ENCODE measurements around the gene SLC1A4. TPM values are rescaled to one million over a fixed set of nuclear protein-coding genes. Genes with fewer than 3 reads are reported as not detected.

SLC1A4 gene
- polyA plus RNA-seq, 1 donor from 2014 or later = 33.8 TPM

DNA sequence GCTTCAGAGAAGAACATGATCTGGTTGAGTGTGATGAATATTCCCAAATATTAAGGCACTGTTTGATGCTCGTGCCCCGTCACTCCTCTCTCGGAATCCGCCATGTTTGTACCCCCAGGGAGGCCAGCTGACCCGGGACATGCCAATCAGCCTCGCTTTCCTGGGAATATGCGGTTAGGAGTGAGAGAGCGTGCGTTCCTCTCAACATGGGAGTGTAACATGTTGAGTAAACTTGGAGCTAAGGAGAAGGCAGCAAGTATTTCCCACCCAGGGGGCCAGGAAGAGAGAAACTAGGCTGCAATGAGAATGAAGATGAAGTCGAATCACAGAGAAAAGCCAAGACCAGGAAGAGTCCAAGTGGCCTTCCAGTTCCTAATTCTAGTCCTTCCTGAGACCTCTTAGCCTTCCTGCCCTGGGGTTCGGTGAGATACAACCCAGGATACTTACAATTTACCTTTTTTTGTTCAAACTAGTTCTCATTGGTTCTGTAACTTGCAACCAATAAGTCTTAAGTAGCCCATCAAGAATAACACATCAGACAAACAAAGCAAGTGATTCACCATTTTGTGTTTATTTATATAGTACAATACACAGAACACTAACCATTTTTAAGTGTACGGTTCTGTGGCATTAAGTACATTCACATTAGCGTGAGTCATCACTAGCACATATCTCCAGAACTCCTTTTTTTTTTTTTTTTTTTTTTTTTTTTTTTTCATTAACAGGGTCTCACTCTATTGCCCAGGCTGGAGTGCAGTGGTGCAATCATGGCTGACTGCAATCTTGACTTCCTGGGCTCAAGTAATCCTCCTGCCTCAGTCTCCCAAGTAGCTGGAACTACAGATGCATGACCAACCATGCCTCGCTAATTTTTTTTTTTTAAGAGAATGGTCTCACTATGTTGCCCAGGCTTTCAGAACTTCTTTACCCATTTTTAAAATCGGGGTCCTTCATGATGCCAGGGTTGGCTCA is 36.4 kb upstream of the SLC1A4 start:
- Histone ChIP-seq H3K9me3 (ENCODE audit: low read length) (no peaks in the 10 kb centered on the region), H3K27ac (ENCODE audit: low read length) (no peak overlapping the region), H3K4me3 (ENCODE audit: low read length) (no peak overlapping the region), H3K9ac (ENCODE audit: low read length) (no peak overlapping the region), H4K20me1 (ENCODE audit: insufficient read depth) (no peaks in the 10 kb centered on the region), H3K79me2 (replicated peaks; ENCODE audit: insufficient read depth, low read length) (no peaks in the 10 kb centered on the region), H3K36me3 (ENCODE audit: insufficient read depth, low read length) (no peaks in the 10 kb centered on the region), H3K27me3 (ENCODE audit: insufficient read depth, low read depth, low read length) (no peaks in the 10 kb centered on the region), H2AFZ (ENCODE audit: low read depth, low read length) (no peak overlapping the region), H3K4me2 (ENCODE audit: low read length) (no peak overlapping the region), H3K9me2 (ENCODE audit: insufficient read depth, low read length) (no peaks in the 10 kb centered on the region), H3F3A (ENCODE audit: insufficient read depth, low read length, poor library complexity, severe bottlenecking) (no peaks in the 10 kb centered on the region)
- TF ChIP-seq POLR2AphosphoS5 (IDR thresholded peaks at IDR 0.05) (no peak), EZH2 (IDR thresholded peaks at IDR 0.05; ENCODE audit: borderline replicate concordance, insufficient read depth, low read length, poor library complexity, severe bottlenecking) (no peak), SMC3 (conservative IDR thresholded peaks at IDR 0.05; ENCODE audit: poor library complexity) (no peak), TAF1 (IDR thresholded peaks at IDR 0.05; ENCODE audit: low read depth) (no peak), RAD21 (conservative IDR thresholded peaks at IDR 0.05) (no peak), MXI1 (conservative IDR thresholded peaks at IDR 0.05; ENCODE audit: poor library complexity, severe bottlenecking) (no peak), EP300 (conservative IDR thresholded peaks at IDR 0.05; ENCODE audit: poor library complexity, severe bottlenecking) (no peak)
- TF ChIP-seq, protein P1, sequence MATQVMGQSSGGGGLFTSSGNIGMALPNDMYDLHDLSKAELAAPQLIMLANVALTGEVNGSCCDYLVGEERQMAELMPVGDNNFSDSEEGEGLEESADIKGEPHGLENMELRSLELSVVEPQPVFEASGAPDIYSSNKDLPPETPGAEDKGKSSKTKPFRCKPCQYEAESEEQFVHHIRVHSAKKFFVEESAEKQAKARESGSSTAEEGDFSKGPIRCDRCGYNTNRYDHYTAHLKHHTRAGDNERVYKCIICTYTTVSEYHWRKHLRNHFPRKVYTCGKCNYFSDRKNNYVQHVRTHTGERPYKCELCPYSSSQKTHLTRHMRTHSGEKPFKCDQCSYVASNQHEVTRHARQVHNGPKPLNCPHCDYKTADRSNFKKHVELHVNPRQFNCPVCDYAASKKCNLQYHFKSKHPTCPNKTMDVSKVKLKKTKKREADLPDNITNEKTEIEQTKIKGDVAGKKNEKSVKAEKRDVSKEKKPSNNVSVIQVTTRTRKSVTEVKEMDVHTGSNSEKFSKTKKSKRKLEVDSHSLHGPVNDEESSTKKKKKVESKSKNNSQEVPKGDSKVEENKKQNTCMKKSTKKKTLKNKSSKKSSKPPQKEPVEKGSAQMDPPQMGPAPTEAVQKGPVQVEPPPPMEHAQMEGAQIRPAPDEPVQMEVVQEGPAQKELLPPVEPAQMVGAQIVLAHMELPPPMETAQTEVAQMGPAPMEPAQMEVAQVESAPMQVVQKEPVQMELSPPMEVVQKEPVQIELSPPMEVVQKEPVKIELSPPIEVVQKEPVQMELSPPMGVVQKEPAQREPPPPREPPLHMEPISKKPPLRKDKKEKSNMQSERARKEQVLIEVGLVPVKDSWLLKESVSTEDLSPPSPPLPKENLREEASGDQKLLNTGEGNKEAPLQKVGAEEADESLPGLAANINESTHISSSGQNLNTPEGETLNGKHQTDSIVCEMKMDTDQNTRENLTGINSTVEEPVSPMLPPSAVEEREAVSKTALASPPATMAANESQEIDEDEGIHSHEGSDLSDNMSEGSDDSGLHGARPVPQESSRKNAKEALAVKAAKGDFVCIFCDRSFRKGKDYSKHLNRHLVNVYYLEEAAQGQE (IDR thresholded peaks at IDR 0.05; ENCODE audit: borderline replicate concordance) = no peak
- TF ChIP-seq, protein P2, sequence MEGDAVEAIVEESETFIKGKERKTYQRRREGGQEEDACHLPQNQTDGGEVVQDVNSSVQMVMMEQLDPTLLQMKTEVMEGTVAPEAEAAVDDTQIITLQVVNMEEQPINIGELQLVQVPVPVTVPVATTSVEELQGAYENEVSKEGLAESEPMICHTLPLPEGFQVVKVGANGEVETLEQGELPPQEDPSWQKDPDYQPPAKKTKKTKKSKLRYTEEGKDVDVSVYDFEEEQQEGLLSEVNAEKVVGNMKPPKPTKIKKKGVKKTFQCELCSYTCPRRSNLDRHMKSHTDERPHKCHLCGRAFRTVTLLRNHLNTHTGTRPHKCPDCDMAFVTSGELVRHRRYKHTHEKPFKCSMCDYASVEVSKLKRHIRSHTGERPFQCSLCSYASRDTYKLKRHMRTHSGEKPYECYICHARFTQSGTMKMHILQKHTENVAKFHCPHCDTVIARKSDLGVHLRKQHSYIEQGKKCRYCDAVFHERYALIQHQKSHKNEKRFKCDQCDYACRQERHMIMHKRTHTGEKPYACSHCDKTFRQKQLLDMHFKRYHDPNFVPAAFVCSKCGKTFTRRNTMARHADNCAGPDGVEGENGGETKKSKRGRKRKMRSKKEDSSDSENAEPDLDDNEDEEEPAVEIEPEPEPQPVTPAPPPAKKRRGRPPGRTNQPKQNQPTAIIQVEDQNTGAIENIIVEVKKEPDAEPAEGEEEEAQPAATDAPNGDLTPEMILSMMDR (IDR thresholded peaks at IDR 0.05; ENCODE audit: poor library complexity, severe bottlenecking) = no peak

DNA sequence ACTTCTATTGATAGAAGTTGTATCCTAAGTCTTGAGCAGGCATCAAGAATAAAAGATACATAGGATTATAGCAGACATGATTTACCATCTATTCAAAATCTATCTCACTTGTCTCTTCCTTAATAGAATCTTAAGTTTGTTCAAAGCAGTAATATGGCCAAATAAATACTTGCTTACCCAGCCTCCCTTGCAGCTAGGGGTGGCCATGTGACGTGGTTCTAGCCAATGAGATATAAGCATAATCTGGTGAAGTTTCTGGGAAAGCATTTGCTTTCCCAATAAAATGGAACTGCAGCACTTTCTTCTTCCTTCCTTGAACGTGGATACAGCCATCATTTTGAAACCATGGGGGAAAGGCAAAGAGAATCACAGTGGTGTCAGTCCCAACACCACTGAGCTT is 33.7 kb upstream of the SLC1A4 start:
- no peaks in the 10 kb centered on the region for H3K79me2 ChIP-seq (replicated peaks; ENCODE audit: insufficient read depth, low read length)
- TF ChIP-seq EP300 (conservative IDR thresholded peaks at IDR 0.05; ENCODE audit: poor library complexity, severe bottlenecking) = no peak
- no peak for TF ChIP-seq RAD21 (conservative IDR thresholded peaks at IDR 0.05)
- no peak for TF ChIP-seq EZH2 (IDR thresholded peaks at IDR 0.05; ENCODE audit: borderline replicate concordance, insufficient read depth, low read length, poor library complexity, severe bottlenecking)
- no peak for TF ChIP-seq SMC3 (conservative IDR thresholded peaks at IDR 0.05; ENCODE audit: poor library complexity)
- TF ChIP-seq TAF1 (IDR thresholded peaks at IDR 0.05; ENCODE audit: low read depth) = no peak
- TF ChIP-seq, protein P1 (IDR thresholded peaks at IDR 0.05; ENCODE audit: borderline replicate concordance) = no peak
- TF ChIP-seq MXI1 (conservative IDR thresholded peaks at IDR 0.05; ENCODE audit: poor library complexity, severe bottlenecking) = no peak
- TF ChIP-seq, protein P2 (IDR thresholded peaks at IDR 0.05; ENCODE audit: poor library complexity, severe bottlenecking) = no peak
- TF ChIP-seq POLR2AphosphoS5 (IDR thresholded peaks at IDR 0.05) = no peak
- H3K4me3 ChIP-seq (ENCODE audit: low read length) = no peak overlapping the region
- no peaks in the 10 kb centered on the region for H3K36me3 ChIP-seq (ENCODE audit: insufficient read depth, low read length)
- no peak overlapping the region for H2AFZ ChIP-seq (ENCODE audit: low read depth, low read length)
- H3K9me2 ChIP-seq (ENCODE audit: insufficient read depth, low read length) = no peaks in the 10 kb centered on the region
- H4K20me1 ChIP-seq (ENCODE audit: insufficient read depth) = no peaks in the 10 kb centered on the region
- no peaks in the 10 kb centered on the region for H3K9me3 ChIP-seq (ENCODE audit: low read length)
- no peaks in the 10 kb centered on the region for H3F3A ChIP-seq (ENCODE audit: insufficient read depth, low read length, poor library complexity, severe bottlenecking)
- H3K27me3 ChIP-seq (ENCODE audit: insufficient read depth, low read depth, low read length) = no peaks in the 10 kb centered on the region
- no peak overlapping the region for H3K9ac ChIP-seq (ENCODE audit: low read length)
- no peak overlapping the region for H3K27ac ChIP-seq (ENCODE audit: low read length)
- H3K4me2 ChIP-seq (ENCODE audit: low read length) = no peak overlapping the region

Measured in neural cell (in vitro differentiated cells).